H9 (cell line): Measurements from ENCODE around the gene PEPD. TPM values are rescaled to one million over a fixed set of nuclear protein-coding genes. Genes with fewer than 3 reads are reported as not detected.

Experiments
- DNase-seq: peaks from one replicate; pipeline ENCODE4 v3.0.0-alpha.2; 2017
- H2AFZ ChIP-seq: one replicate; pipeline ENCODE4 v1.6.1; 2013; ENCODE audit warnings: mild to moderate bottlenecking, low read length, control low read depth, moderate library complexity
- H2AK5ac ChIP-seq: 2 replicates; pipeline ENCODE4 v1.6.1; 2013; ENCODE audit warnings: low read length, control low read depth, mixed read lengths; ENCODE audit not compliant: insufficient read length
- H2BK120ac ChIP-seq: one replicate; pipeline ENCODE4 v1.6.1; 2013; ENCODE audit warnings: low read depth, mild to moderate bottlenecking, low read length, control low read depth, inconsistent platforms; ENCODE audit not compliant: poor library complexity, severe bottlenecking
- H2BK12ac ChIP-seq: 2 replicates; pipeline ENCODE4 v1.6.1; 2013; ENCODE audit warnings: low read length, control low read depth, mixed read lengths, low read depth; ENCODE audit not compliant: insufficient read length
- H2BK15ac ChIP-seq: 2 replicates; pipeline ENCODE4 v1.6.1; 2013; ENCODE audit warnings: low read depth, low read length, control low read depth
- H2BK20ac ChIP-seq: one replicate; pipeline ENCODE4 v1.6.1; 2013; ENCODE audit warnings: low read depth, mild to moderate bottlenecking, low read length, control low read depth, inconsistent platforms; ENCODE audit not compliant: poor library complexity, severe bottlenecking
- H2BK5ac ChIP-seq: 2 replicates; pipeline ENCODE4 v1.6.1; 2013; ENCODE audit warnings: low read length, control low read depth, mixed read lengths; ENCODE audit not compliant: insufficient read length
- H3K14ac ChIP-seq: 2 replicates; pipeline ENCODE4 v1.6.1; 2013; ENCODE audit warnings: low read length, control low read depth; ENCODE audit not compliant: insufficient read depth
- H3K18ac ChIP-seq: 2 replicates; pipeline ENCODE4 v1.6.1; 2013; ENCODE audit warnings: low read depth, mild to moderate bottlenecking, mixed read lengths, low read length, control low read depth; ENCODE audit not compliant: insufficient read length
- H3K23ac ChIP-seq: 2 replicates; pipeline ENCODE4 v1.6.1; 2013; ENCODE audit warnings: low read length, control low read depth, mixed read lengths, low read depth; ENCODE audit not compliant: insufficient read length
- H3K23me2 ChIP-seq: 2 replicates; pipeline ENCODE4 v1.6.1; 2013; ENCODE audit warnings: low read depth, mild to moderate bottlenecking, mixed read lengths, low read length, control low read depth; ENCODE audit not compliant: insufficient read length, poor library complexity, severe bottlenecking
- H3K27ac ChIP-seq: 2 replicates; pipeline ENCODE4 v1.5.1; 2013; ENCODE audit warnings: low read length, control low read depth, mixed read lengths, low read depth; ENCODE audit not compliant: insufficient read length
- H3K27me3 ChIP-seq: 2 replicates; pipeline ENCODE4 v1.6.1; 2013; ENCODE audit warnings: low read length, control low read depth, inconsistent platforms; ENCODE audit not compliant: insufficient read depth
- H3K4ac ChIP-seq: 2 replicates; pipeline ENCODE4 v1.6.1; 2013; ENCODE audit warnings: low read depth, mild to moderate bottlenecking, control low read depth, inconsistent platforms, low read length, moderate library complexity
- H3K4me1 ChIP-seq: 2 replicates; pipeline ENCODE4 v1.6.1; 2013; ENCODE audit warnings: low read length, control low read depth, inconsistent platforms; ENCODE audit not compliant: insufficient read depth
- H3K4me2 ChIP-seq: 2 replicates; pipeline ENCODE4 v1.6.1; 2013; ENCODE audit warnings: low read length, control low read depth, mixed read lengths; ENCODE audit not compliant: insufficient read length, insufficient read depth
- H3K56ac ChIP-seq: 2 replicates; pipeline ENCODE4 v1.6.1; 2013; ENCODE audit warnings: low read depth, mild to moderate bottlenecking, mixed read lengths, low read length, control low read depth; ENCODE audit not compliant: insufficient read length
- H3K79me1 ChIP-seq: 2 replicates; pipeline ENCODE4 v1.6.1; 2013; ENCODE audit warnings: low read depth, mild to moderate bottlenecking, moderate library complexity, low read length, control low read depth, inconsistent platforms; ENCODE audit not compliant: insufficient read depth, poor library complexity, severe bottlenecking
- H3K79me2 ChIP-seq: 2 replicates; pipeline ENCODE4 v1.6.1; 2013; ENCODE audit warnings: low read length, control low read depth, inconsistent platforms; ENCODE audit not compliant: insufficient read depth
- H3K9ac ChIP-seq: 2 replicates; pipeline ENCODE4 v1.6.1; 2013; ENCODE audit warnings: low read length, control low read depth, mixed read lengths; ENCODE audit not compliant: insufficient read length; ENCODE audit errors: extremely low read depth
- H3K9me3 ChIP-seq: one replicate; pipeline ENCODE4 v1.6.1; 2013; ENCODE audit warnings: low read depth, low read length, inconsistent platforms; ENCODE audit not compliant: control insufficient read depth
- H3T11ph ChIP-seq: one replicate; pipeline ENCODE4 v1.6.1; 2013; ENCODE audit warnings: mild to moderate bottlenecking, low read length, control low read depth, inconsistent platforms
- H4K20me1 ChIP-seq: one replicate; pipeline ENCODE4 v1.6.1; 2013; ENCODE audit not compliant: control insufficient read depth, insufficient read length, insufficient read depth
- H4K5ac ChIP-seq: 2 replicates; pipeline ENCODE4 v1.6.1; 2013; ENCODE audit warnings: low read depth, mild to moderate bottlenecking, mixed read lengths, low read length, control low read depth; ENCODE audit not compliant: insufficient read length
- H4K8ac ChIP-seq: replicated peaks from 2 replicates; pipeline ENCODE4 v1.6.1; 2013; ENCODE audit warnings: low read length, control low read depth, mixed read lengths, low read depth; ENCODE audit not compliant: insufficient read length
- H4K91ac ChIP-seq: 2 replicates; pipeline ENCODE4 v1.6.1; 2013; ENCODE audit warnings: low read depth, mild to moderate bottlenecking, moderate library complexity, mixed read lengths, low read length, control low read depth; ENCODE audit not compliant: insufficient read length
- H3K27ac Mint-ChIP-seq, 3 experiments: 2 replicates in 2 of 3; 3 replicates in 1 of 3; pipeline ENCODE4 v1.8.0; 2020 to 2021; ENCODE audit warnings: mixed read lengths in 3 of 3, mild to moderate bottlenecking in 1 of 3, moderate library complexity in 1 of 3
- H3K27me3 Mint-ChIP-seq: 2 replicates; pipeline ENCODE4 v1.8.0; 2021; ENCODE audit warnings: low read depth, mild to moderate bottlenecking, moderate library complexity, mixed read lengths
- H3K36me3 Mint-ChIP-seq, 3 experiments: 2 replicates in 2 of 3; 3 replicates in 1 of 3; pipeline ENCODE4 v1.8.0; 2020 to 2021; ENCODE audit warnings: low read depth in 3 of 3, mixed read lengths in 3 of 3; ENCODE audit not compliant: insufficient read depth in 1 of 3
- H3K4me1 Mint-ChIP-seq, 2 experiments: 2 replicates each; pipeline ENCODE4 v1.8.0; 2020; ENCODE audit warnings: mixed read lengths in 2 of 2
- H3K4me3 Mint-ChIP-seq, 2 experiments: 2 replicates in 1 of 2; 3 replicates in 1 of 2; pipeline ENCODE4 v1.8.0; 2020 to 2021; ENCODE audit warnings: mild to moderate bottlenecking in 2 of 2, mixed read lengths in 2 of 2, moderate library complexity in 1 of 2
- H3K9me3 Mint-ChIP-seq, 2 experiments: 2 replicates in 1 of 2; 3 replicates in 1 of 2; pipeline ENCODE4 v1.8.0; 2020; ENCODE audit warnings: mild to moderate bottlenecking in 2 of 2, mixed read lengths in 2 of 2, moderate library complexity in 1 of 2
- WGBS: extraction: QIAGEN DNeasy Blood & Tissue Kit; methylation state at CpG from one replicate; pipeline ENCODE4 v1.1.7; 2013; ENCODE audit warnings: missing lambda C conversion rate, low lambda C conversion rate, mixed read lengths; ENCODE audit not compliant: insufficient read length; ENCODE audit errors: extremely low coverage; 5-methylcytosine and 5-hydroxymethylcytosine counted together
- total RNA-seq: library from RNA; stranded (reverse); gene quantifications from 2 replicates; pipeline ENCODE4 v1.2.1, GENCODE V29; 2021
- TF ChIP-seq, protein P1 (sequence below): fragments of 200-600 bp; sonication (generic); conservative IDR thresholded peaks from 3 replicates; pipeline ENCODE4 v1.8.0; 2021; ENCODE audit warnings: antibody characterized with exemption, mild to moderate bottlenecking

PEPD gene
- total RNA-seq, 1 experiment from 2014 or later = 52.8 TPM

DNA sequence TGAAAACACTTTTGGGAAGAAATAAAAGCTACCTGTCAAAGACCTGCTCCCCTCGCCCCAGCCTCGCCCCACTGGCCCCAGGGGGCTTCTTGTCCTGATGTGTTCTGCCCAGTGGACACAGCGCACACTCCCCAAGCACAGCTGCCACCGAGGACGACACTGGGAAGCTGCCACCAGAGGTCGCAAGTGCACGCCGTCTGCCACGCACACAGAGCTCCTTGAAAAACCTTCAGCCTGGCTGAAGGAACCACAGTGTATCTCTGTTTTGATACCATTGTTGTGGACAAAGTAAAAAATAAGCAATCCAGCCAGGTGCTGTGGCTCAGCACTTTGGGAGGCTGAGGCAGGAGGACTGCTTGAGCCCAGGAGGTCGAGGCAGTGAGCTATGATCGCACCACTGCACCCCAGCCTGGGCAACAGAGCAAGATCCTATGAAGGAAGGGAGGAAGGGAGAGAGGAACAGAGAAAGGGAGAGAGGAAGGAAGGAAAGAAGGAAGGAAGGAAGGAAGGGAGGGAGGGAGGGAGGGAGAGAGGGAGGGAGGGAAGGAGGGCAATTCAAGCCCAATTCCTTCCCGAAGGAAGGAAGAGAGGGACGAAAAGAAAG is 90.8 kb downstream of the PEPD start:
- Histone ChIP-seq H3K27ac (no peak overlapping the region), H4K20me1 (no peaks in the 10 kb centered on the region), H2BK5ac (no peak overlapping the region), H3K9me3 (no peaks in the 10 kb centered on the region), H3K23me2 (no peaks in the 10 kb centered on the region), H2AFZ (no peak overlapping the region), H3T11ph (no peak overlapping the region), H3K56ac (no peak overlapping the region), H3K18ac (no peak overlapping the region), H3K79me2 (no peaks in the 10 kb centered on the region), H3K14ac (no peak overlapping the region), H3K4me1 (no peaks in the 10 kb centered on the region), H3K27me3 (no peaks in the 10 kb centered on the region), H4K8ac (no peak overlapping the region), H3K4ac (no peak overlapping the region), H4K5ac (no peak overlapping the region), H3K23ac (no peak overlapping the region), H2AK5ac (no peak overlapping the region), H2BK120ac (no peak overlapping the region), H3K79me1 (no peaks in the 10 kb centered on the region), H3K4me2 (no peak overlapping the region), H4K91ac (no peak overlapping the region), H2BK20ac (no peak overlapping the region), H2BK15ac (no peak overlapping the region), H3K9ac (no peak overlapping the region), H2BK12ac (no peak overlapping the region)
- H3K4me3 Mint-ChIP-seq = no peak overlapping the region
- no peaks in the 10 kb centered on the region for H3K27me3 Mint-ChIP-seq
- WGBS = no CpG with 5 or more reads among the region's 13 CpGs
- peak; percentile 78 for DNase-seq
- peak overlapping the region in 1 of 3 experiments; percentile 32; a peak in 1 of 7 replicates for H3K27ac Mint-ChIP-seq
- H3K36me3 Mint-ChIP-seq = no peaks in the 10 kb centered on the region
- TF ChIP-seq, protein P1, sequence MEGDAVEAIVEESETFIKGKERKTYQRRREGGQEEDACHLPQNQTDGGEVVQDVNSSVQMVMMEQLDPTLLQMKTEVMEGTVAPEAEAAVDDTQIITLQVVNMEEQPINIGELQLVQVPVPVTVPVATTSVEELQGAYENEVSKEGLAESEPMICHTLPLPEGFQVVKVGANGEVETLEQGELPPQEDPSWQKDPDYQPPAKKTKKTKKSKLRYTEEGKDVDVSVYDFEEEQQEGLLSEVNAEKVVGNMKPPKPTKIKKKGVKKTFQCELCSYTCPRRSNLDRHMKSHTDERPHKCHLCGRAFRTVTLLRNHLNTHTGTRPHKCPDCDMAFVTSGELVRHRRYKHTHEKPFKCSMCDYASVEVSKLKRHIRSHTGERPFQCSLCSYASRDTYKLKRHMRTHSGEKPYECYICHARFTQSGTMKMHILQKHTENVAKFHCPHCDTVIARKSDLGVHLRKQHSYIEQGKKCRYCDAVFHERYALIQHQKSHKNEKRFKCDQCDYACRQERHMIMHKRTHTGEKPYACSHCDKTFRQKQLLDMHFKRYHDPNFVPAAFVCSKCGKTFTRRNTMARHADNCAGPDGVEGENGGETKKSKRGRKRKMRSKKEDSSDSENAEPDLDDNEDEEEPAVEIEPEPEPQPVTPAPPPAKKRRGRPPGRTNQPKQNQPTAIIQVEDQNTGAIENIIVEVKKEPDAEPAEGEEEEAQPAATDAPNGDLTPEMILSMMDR = peak; percentile 86
- no peaks in the 10 kb centered on the region for H3K9me3 Mint-ChIP-seq
- H3K4me1 Mint-ChIP-seq = peaks cover 7 to 10% of the 10 kb centered on the region in 2 experiments
